ENCODE results near the gene USF1.
"Not testable (repeated sequence)": the region's sequence is repeated elsewhere in the genome, so short reads cannot be mapped to it uniquely, and the experiment has no call there.

The USF1 gene

DNA sequence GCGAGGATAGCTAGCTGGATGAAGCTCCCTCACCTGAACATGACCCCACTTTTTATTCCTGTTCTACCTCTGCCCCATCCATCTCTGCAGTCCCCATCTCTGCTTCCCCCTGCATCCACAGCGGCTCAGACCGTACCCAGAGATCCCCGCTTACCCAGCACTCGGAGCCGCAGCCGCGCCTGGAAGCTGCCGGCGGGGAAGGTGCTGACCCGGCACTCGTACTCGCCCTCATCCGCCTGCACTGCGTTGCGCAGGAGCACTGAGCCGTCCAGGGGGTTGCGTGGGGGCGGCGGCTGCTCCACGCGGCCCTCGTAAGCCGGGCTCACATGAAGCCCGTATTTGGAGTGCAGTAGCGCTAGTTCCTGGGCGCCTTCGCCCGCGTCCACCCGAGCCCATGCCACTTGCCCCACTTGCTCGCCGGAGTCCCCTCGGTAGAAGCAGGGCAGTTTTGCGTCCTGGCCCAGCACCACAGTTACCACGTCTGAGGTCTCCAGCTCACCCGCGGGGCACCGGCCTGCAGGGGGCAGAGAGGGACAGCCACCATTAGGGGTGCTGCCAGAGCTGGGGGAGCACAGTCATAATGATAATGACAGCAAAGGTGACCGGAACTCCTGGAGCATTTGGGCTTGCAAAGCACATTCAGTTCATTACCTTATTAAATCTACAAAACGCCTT lies 33.8 kb upstream of the USF1 start:
- no peak for DNase-seq (ENCODE audit: low read depth)

DNA sequence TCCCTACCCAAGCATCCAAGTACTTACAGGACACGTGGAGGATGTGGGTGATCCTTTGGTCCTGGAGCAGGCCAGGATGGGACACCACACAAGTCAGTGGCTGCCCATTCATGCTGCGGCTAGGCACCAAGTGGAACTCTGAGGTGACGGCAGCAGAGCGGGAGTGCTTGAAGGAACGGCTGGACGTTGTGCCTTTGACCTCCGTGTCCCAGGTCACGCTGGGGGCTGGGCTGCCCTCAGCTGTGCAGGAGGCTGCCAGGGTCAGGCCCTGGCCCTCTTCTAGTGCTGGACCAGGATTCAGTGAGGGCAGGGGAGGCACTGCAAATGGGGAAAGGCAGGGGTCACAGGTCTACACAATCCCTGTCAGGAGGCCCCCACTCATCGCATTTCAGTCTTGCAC lies 31.6 kb upstream of the USF1 start:
- no peak for DNase-seq (ENCODE audit: low read depth)

DNA sequence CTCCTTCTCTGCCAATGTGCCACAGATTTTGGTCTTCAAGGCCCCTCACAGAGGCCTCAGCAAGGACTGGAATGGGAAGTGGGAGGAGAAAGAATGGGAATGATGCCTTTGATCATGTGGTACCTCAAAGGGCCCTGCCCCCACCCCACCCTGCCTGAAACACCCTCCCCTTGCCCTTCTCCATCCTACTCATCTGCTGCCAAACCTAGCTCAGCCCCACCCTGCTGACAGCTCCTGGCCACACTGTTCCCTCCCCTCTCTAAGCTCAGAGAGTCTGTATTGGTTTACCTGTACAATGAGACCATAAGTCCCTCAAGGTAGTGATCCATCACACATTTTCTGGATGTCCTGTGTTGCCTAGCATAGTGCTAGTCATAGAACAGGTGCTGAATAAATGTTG lies 30.6 kb upstream of the USF1 start:
- DNase-seq (ENCODE audit: low read depth) = no peak

DNA sequence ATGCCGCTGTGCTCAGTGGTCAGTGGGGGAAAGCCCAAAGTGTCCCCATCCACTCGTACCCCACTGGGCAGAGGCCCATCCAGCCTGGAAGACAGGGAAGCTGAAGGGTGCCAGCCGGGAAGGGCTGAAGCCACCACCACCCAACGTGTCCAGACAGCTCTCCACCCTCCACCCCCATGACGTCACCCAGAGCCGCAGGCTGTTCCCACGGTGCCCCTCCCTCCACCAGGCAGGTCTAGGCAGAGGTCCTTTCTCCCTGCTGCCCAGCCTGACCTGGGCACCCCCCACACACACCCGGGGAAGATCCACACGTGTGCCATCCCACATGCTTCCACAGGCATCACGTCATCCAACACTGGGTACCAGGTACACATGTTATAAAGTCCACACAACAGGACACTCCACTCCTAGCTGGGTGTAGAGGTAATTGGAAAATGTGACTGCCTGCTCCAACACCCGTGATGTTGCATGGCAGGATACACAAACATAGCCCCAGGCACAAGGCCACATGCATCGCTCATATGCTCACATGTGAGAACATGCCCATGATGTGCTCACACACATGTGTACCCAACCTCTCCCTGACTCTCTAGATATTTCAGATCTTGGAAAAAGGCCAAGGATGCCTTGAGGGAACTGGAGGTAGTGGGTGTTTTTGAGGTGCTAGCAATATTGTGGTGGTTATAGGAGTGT lies 29.0 kb upstream of the USF1 start:
- no peak for DNase-seq (ENCODE audit: low read depth)

DNA sequence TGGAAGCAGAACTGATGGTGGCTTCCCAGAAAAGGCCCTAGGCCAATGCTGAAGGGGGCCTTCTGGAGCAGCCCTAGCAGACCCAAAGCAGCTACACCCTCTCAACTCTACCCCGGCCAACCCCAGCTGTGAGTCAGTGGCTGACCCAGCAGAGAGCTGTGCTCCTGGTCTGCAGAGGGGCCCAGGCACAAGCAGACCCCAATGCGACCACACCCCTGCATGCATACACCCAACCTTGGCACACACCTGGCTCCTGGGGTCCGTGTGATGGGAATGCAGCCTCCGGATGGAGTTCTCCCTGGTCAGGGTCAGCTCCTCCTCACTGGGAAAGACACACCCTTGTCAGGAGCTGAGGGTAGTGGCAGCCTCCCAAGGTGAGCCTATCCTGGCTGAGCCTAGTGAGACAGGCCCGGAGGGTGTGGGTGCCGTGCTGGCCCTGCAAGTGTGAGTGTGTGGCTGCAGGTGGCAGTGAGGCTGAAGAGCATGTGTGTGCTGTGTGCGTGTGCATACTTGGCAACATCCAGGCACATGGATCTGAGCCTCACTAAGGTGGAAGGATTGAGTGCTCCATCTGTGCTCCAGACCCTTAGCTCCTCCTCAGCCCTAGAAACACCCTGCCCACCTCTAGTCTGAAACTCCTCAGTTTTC lies 27.8 kb upstream of the USF1 start:
- no peak for DNase-seq (ENCODE audit: low read depth)

DNA sequence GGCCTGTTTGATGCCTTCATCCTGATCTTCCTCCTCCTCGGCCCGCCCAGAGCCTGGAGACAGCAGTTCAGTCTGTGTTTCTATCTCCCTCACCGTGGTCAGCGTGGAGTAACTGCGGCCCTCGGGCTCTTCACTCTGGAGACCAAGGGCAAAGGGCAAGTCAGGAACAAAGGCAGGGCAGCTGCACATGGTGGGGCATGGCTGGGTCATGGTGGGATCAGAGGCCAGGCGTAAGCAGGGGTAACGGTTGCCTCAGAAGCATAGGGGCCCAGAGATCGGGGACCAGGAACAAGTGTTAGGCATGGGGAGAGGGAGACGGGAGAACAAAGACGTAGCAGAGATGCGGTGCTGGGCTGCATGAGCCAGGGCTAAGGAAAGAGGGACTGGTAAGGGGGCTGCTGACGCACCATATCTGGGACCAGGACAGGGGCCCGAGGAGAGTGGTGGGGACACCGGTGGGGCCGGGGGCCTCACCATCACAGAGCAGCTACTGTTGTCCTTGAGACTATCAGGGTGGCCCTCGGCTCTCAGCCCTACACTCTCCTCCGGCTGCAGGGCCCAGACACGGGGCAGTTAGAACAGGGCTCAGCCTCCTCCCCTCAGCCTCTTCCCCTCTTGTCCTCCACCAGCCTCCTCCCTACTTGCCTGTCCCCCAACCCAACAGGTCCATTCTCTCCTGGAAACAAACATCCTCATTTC lies 27.1 kb upstream of the USF1 start:
- no peak for DNase-seq (ENCODE audit: low read depth)

DNA sequence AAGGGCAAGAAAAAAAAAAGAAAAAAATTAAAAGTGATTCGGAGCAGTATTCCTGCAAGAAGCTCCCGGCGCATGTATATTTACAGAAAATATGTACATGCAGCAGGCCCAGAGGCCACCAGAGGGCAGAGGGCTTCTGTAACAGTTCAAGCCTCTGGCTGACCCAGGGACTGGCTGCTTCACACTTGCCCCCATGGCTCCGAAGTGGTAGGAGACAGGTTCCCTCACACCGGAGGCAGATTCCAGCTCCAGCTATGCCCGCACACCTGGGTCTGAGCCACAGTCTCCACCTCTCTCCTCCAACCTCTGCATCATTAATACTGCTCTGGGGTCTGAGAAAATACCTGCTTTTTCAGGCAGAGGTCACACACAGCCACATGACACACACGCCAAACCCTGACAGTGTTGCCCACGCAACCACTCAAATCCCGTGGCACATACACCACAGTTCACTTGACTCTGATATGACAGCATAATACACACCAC lies 26.2 kb upstream of the USF1 start:
- no peak for DNase-seq (ENCODE audit: low read depth)

DNA sequence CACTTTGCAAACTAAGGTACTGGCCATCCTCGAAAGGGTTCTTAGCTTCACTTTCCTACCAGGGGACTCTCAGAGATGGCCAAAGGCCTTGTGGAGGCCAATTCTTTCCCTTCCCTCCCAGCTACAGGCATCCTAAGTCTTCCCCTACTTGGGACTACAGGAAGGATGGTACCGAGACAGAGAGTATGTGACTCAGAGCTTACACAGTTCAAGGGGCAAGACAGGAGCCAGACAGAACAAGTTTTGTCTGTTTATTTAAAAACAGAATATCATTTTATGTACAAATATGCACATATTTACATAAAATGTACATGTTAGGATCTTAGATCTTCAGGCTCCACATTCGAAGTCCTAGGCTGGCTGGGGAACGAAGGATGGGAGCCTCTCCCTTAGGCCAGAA lies 25.0 kb upstream of the USF1 start:
- DNase-seq (ENCODE audit: low read depth) = no peak

DNA sequence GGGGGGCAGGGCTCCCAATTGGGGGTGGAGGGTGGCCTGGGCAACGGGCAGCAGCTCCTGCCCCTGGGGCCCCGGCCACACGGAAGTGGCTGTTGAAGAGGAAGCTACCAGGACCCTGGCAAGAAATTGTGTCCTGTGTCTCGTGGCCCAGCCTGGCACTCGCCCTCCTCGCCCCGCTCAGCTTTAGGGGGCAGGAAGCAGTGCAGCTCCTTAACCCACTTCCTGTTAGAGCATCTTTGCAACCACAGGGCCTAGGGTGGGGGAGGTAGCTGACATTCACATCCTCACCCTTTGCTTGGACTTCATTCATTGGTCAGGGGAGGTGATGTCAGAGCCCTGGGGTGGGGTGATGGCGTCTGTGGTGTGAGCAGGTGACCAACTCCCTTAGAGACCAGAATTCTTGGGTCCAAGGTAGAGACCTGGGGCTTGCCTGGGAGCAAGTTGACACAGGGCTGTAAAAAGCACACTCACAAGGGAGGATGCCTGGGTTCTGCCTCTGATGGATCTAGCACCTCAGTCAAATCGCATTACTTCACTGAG lies 24.0 kb upstream of the USF1 start, which contains the start of gene ARHGAP30:
ARHGAP30 (minus strand) TSS at position 161 of the 540 bp plus-strand sequence. CDS start 267 bp downstream, outside the sequence.
- DNase-seq (ENCODE audit: low read depth) = peak; percentile 47

DNA sequence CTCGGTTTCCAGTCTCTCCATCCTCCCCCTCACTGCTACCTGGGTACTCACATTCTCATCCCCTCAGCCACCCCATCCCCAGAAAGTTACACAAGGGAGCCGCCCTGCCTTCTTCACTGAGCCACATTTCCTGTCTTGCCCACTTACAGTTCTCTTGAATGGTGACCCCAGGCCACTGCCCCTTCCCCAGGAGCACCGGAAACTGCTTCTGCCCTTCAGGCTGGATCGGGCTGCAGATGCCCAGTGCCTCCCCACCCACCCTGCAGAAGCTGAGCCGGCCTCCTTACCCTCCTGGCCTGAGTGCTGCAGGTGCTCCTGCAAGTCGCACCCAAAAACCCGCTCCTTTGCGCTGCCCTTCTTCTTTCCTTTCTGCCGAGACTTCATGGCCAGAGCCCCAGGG lies 23.5 kb upstream of the USF1 start:
- DNase-seq (ENCODE audit: low read depth) = no peak

DNA sequence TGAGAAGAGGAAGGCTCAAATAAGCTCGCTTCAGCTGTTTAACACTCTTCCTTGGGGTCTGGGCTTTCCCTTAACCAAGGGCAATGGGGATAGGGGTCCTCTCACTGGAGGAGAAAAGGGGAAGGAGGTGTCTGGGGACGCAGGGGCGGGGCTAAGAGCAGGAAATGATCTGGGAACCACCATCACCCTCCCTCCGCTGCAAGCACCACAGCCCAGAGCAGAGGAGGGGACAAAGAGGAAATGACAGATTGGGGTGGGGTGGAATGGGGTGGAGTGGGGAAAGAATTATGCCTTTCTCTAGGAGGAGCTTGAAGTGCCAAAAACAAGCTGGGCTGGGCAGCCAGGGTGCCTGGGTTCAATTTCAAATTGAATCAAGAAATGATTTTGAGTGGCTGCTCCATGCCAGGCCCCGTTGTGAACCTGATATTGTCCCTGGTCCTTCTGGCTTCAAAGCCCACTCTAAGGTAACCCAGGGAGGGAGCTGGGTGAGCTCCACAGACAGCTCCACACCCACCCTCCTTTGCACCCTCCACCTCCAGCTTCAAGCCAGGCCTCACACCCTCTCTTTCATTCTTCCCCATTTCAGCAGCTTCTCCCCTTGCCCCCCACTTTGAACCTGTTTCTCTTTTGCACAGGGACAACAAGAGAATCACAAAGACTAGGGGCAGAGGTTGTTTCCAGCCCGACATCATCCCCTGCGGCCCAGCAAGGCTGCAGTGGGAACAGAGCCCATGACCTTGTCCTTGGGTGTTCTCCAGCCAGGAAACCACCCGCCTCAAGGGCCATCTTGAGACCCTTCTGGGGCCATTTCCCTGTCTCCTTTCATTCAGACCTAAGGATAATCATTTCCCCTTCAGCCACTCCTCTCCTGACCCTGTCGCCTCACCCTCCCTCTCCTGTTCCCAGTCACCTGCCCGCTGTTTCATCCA lies 22.8 kb upstream of the USF1 start:
- peak; percentile 42 for DNase-seq (ENCODE audit: low read depth)

DNA sequence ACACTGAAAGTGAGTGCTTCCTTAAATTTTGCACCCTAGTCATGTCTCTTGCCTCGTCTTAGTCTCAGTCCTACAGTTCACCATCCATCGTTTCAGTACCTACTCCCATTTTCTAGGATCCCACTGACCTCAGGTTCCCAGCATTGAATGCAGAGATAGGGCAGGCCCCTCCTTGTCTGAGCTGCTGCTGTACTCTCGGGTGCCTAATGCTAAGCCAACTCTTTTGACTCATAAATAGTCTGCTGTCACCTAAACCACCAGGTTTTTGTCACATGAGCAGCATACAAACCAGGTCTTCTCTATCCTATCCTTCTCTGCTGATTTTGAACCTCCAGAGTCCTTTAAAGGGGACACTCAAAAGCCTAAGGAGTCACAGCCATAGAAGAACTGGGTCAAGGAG lies 20.9 kb upstream of the USF1 start:
- DNase-seq (ENCODE audit: low read depth) = no peak

DNA sequence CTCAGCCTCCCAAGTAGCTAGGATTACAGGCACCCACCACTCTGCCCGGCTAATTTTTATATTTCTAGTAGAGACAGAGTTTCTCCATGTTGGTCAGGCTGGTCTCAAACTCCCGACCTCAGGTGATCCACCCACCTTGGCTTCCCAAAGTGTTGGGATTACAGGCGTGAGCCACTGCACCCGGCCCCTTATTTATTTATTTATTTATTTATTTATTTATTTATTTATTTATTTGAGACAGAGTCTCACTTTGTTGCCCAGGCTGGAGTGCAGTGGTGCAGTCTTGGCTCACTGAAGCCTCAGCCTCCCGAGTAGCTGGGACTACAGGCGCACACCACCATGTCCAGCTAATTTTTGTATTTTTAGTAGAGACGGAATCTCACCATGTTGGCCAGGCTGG lies 19.9 kb upstream of the USF1 start:
- not testable (repeated sequence) for DNase-seq (ENCODE audit: low read depth)

DNA sequence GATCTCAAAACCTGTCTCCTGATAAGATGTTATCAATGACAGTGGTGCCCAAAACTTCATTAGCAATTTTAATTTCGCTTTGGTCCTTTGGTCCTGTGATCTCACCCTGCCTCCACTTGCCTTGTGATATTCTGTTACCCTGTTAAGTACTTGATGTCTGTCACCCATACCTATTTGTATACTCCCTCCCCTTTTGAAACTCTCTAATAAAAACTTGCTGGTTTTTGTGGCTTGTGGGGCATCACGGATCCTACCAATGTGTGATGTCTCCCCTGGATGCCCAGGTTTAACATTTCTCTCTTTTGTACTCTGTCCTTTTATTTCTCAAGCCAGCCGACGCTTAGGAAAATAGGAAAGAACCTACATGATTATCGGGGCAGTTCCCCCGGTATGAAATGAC lies 18.2 kb upstream of the USF1 start:
- DNase-seq (ENCODE audit: low read depth) = not testable (repeated sequence)

DNA sequence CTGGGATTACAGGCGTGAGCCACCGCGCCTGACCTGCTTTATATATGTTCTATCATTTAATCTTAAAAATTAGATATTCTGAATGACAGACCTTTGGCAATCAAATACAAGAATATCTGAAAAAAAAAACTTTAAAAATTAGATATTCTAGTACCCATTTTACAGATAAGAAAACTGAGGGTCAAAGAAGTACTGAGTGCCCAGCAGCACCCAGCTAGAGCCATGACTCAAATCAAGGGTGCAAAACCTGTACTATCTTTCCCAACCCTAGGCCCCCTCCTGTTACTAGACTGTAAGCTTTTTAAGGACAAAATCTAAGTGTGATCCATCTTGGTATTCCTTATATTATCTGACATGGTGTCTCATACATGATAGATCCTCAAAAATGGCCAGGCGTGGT lies 15.6 kb upstream of the USF1 start:
- no peak for DNase-seq (ENCODE audit: low read depth)

DNA sequence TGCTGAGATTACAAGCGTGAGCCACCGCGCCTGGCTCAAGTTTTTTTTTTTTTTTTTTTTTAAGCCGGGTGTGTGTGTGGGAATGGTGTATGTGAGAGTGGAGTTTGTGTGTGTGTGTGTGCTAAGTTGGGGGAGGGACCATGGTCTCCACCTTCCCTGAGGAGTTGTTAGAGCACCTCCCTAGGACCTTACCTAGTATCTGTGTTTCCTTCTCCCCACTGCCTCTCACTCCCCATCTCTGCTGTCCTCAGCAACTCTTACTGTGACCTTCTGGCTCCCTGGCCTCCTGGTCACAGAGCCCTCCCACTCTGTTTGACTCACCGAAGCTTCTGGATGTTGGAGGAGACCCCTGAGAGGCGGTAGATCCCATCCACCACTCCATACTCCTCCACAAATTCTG lies 13.5 kb upstream of the USF1 start:
- DNase-seq (ENCODE audit: low read depth) = no peak

DNA sequence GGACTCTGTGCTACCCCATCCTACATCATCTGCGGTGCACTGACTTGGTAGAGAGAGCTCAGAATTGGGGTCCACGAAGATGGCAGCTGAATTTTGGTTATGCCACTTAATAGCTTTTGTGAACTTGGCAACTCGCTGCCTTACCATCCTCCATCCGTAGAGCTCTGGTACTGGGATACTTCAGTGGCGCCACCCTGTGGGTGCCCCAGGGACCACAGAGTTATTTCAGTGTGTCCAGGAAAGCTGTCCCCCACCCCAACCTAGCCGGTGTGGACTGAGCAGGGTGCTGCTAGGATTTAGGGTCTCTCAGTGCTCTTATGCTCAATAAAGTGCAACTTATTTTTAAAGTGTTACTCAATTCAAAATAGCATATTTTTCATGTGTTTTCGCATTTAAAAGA lies 9.0 kb upstream of the USF1 start:
- no peak for DNase-seq (ENCODE audit: low read depth)

DNA sequence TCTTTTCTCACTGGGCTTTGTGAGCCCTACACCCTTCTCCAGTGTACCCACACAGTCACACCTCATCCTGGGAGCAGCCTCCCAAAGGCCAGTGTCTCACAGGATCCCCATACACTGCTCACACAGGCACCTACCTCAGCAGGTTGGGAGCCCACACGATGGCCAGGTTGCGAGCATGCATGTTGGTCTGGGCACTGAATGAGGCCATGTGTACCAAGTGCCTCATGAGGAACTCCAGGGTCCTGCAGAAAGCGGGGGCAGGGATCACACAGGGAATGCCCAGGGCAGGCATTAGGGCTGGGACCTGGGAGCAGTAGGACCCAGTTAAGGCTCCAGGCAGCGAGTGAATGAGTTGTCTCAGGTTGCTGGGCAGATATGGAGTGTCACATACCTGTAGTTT lies 8.5 kb upstream of the USF1 start:
- no peak for DNase-seq (ENCODE audit: low read depth)

DNA sequence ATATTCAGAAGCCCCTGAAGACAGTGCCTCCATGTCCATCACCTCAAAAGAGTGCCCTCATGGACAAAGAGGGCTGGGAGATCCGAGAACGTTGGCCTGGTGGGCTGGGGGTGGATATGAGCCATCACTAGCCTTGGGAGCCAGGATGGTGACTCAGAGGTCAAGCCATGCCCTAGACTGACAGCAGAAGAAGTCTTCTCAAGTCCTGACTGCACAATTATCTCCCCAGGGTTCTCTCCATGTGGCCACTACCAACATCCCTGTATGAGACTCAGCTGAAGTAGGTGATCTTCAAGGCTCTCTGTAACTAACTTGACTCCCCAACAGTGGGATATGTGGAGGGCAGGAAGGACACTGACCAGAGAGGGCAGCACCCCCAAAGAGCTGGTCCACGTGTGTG lies 7.1 kb upstream of the USF1 start:
- no peak for DNase-seq (ENCODE audit: low read depth)

DNA sequence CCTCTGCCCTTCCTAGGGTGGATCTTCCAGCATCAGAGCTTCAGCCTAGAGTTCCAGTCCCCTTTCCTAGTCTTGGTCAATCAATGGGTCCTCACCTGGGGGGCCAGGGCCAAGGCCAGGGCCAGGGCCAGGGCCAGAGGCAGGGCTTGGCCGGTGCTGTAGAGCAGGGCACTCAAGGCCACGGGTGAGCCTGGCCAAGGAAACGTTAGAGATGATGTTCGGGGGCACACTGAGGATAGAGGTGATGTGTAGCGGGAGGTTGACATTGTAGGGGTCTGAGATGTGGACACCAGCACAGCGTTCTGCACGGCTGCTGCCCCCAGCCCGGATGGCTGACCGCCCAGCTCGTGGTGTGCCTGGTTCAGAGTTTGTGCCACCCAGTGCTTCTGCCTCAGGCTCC lies 5.4 kb upstream of the USF1 start:
- no peak for DNase-seq (ENCODE audit: low read depth)

Data from stimulated activated CD8-positive, alpha-beta memory T cell treated with anti-CD3 and anti-CD28 coated beads, Interleukin-15, amount 100 ng/mL, for 24 hours (primary cell).